GM12875 (cell line): ENCODE data around the gene POLR1A.

ENCODE experiments used
- H3K4me3 ChIP-seq: one replicate; pipeline ENCODE4 v1.5.1; 2011; ENCODE audit warnings: low read depth, low read length, control low read depth
- CTCF ChIP-seq: IDR thresholded peaks from 2 replicates; pipeline ENCODE4 v1.5.1; 2011; ENCODE audit warnings: low read depth, mild to moderate bottlenecking, control low read depth, inconsistent platforms, low read length, moderate library complexity, borderline replicate concordance; ENCODE audit not compliant: insufficient read depth

POLR1A gene

GRCh38 chr2:86001326-86001725 is 104.4 kb downstream of the POLR1A start:
- no peak for TF ChIP-seq CTCF
- no peak overlapping the region for H3K4me3 ChIP-seq

- no peak overlapping the region for H3K4me3 ChIP-seq
- no peak for TF ChIP-seq CTCF
These were observed 104.8 kb downstream of the POLR1A start for GRCh38 chr2:86000938-86001312.

DNA sequence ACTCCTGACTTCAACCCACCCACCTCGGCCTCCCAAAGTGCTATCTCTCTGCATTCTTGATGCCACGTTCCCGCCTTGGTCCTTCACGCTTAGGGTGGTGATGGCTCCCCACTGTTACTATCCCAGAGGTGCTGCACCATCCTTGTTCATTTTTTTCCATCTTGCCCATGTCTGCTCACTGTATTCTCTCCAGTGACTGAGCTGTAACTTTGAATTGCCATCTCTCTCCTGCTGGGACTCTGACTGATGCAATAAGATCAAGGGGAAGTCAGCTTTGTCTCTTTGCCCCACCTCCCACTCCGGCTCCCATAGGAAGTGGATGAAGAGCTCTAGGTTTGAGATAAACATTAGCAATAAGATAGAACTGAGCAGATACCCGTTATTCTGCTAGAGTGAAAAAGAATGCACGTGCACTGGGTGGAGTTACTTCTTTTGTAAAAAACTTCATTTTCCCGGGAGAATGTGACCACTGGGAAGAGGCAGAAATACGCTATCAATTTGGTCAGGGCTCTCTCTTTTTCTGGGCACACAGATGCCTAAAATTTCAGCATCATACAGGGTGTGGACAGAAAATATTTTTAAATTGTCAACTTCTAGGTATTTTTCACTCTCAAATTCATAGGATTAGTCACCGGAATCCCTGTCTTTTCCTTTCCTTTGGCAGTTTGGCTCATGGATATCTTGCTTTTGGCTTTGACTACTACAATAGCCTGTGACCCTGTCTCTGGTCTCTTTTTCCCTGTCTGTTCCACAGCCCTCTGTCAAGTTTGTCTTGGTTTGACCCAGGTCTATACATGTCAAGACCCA is 105.4 kb downstream of the POLR1A start:
- no peak for TF ChIP-seq CTCF
- H3K4me3 ChIP-seq, result no peak overlapping the region

GRCh38 chr2:85999061-85999831 is 106.4 kb downstream of the POLR1A start:
- H3K4me3 ChIP-seq, result no peak overlapping the region
- TF ChIP-seq CTCF, result no peak

DNA sequence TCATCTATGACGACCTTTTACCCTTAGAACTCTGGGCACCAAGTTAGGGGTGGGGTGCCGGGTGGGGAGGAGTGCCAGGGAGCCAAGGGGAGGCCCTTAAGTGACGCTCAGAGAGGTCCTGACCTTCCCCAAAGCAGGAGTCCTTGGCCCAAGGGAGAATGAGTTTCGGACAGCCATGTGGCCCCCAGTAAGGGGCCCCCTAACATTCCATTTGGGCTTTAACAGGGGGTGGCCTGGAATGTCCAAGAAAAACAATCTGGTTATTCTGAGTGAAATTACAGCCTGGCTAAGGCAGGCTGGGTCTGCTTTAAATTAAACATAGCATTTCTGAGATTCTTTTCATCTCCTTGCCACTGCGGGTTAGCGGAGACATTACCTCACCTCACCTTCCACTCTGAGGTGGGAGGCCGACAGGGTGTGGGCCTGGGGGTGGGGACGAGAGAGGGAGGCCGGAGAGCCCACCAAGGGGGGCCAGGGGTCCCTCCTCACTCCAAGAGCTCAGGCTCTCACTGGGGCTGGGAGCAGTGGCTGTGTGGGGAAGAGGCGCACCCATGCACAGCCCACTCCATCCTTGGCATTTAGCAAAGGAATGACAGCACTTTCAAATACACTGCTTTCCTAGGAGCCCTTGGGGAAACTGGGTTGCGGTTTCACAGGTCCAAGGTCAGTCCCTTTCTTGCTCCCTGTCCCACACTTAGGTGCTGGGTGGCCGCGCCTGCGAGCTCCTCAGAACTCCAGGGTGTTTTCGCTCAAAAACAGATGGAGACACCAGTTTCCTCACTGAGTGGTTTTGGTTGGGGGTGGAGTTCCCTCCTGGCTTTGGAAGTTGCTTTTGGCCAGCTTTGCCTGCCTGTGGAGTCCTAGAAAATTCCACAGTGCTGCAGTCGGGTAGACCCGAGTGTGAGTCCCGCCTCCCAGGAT is 107.4 kb downstream of the POLR1A start:
- TF ChIP-seq CTCF, result no peak
- H3K4me3 ChIP-seq, result no peak overlapping the region

DNA sequence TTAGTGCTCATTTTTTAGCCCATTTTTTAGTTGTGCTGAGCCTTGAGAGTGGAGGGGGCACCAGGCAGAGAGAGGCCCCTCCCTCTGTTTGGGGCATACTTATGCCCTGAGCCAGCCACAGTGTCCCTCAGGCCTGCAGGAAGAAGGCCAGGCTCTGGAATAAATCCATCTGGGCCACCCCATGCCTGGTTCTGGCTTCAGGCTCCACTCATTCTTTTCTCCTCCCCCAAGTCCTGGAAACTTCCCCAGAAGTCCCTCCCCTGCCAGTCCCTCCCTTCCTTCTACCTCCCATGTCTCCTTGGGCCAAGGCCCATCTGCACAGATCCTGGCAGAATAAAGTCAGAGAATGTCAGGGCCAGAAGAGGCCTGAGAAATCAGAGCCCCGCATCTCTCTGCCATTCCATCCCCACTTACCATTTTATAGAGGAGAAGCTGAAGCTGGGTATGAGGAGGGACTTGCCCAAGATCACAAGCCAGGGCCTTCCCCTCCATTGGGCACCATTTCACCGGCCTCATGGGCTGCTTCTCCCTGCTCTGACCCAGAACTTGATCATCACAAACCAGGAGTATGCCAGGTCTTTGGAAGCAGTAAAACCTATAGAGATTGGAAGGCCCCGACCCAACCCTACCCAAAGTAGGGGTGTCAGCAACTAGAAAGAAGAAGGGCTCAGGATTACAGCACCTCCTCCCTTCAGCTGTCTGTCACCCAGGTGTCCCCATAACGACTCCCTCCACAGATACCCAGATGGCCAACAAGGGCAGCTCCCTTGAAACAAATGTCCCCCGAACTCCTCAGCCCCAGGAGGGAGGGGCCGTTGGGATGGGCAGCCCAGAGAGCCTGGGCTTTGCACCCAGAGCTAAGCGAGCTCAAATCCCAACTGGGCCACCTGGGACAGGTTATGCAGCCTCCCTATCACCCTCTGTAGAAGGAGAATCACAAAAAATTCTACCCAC is 108.4 kb downstream of the POLR1A start:
- H3K4me3 ChIP-seq, result no peak overlapping the region
- no peak for TF ChIP-seq CTCF
